ENCODE data around the gene DRAM2. TPM values are rescaled to one million over a fixed set of nuclear protein-coding genes. Genes with fewer than 3 reads are reported as not detected.

The DRAM2 gene
- total and polyA plus RNA-seq, 2 of the 4 experiments (the other 2 are of a cell fraction): 31.4 to 66.3 TPM

DNA sequence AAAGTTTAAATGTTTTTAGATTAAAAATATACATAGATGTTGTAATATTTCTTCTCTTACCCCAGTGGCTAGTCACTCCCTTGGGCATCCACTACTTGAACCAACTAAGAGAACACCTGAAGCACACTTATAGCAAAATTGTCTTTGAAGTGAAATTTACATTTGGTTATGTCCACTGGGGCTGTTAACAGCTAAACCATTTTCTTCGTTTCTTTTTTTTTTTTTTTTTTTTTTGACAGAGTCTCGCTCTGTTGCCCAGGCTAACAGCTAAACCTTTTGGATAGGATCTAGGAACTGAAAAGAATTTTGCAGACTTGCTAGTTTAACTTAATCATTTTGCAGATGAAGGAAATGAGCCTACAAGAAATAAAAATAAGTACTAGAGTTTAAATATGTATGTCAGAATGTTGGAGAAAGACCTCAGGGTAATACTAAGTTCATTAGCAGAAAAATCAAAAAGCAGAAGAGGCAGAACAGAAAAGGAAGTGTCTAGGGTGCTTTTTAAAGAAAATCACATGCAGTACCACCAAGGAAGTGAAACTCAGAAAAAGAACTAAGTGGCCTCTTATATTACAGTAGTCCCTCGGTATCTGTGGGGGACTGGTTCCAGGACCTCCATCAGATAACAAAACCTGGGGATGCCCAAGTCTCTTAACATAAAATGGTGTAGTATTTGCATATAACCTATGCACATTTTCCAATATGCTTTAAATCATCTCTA lies 11.8 kb downstream of the DRAM2 start:
- Histone ChIP-seq H3K4me1 (ENCODE audit: control insufficient read depth, insufficient read depth, low read length) (no peaks in the 10 kb centered on the region), H4K20me1 (ENCODE audit: insufficient read depth, low read length) (no peaks in the 10 kb centered on the region), H2BK5ac (ENCODE audit: low read depth, low read length, poor library complexity, severe bottlenecking) (no peak overlapping the region), H4K8ac (ENCODE audit: low read depth in 2 of 2, low read length in 2 of 2) (no peak overlapping the region), H3K9me1 (ENCODE audit: insufficient read depth, low read length) (no peaks in the 10 kb centered on the region; the same call in 1 of the 2 replicates), H2BK20ac (ENCODE audit: low read depth, low read length) (no peak overlapping the region), H3K4ac (ENCODE audit: low read depth, low read length) (no peak overlapping the region), H3K4me3 (ENCODE audit: insufficient read depth, low read depth, low read length) (no peak overlapping the region), H2AK9ac (replicated peaks; ENCODE audit: low read depth, low read length, poor library complexity) (no peak overlapping the region), H3K9ac (ENCODE audit: low read depth, low read length) (no peak overlapping the region), H4K5ac (ENCODE audit: low read depth, low read length) (no peak overlapping the region), H3K18ac (ENCODE audit: low read depth, low read length) (no peak overlapping the region), H3K4me2 (ENCODE audit: low read depth, low read length) (no peak overlapping the region), H2BK120ac (ENCODE audit: low read depth, low read length) (no peak overlapping the region), H3K36me3 (ENCODE audit: control insufficient read depth, insufficient read depth, low read length) (peaks cover 13% of the 10 kb centered on the region), H3K23ac (ENCODE audit: low read depth, low read length) (no peak overlapping the region), H2AFZ (replicated peaks; ENCODE audit: low read length, poor library complexity) (no peak overlapping the region), H2AK5ac (ENCODE audit: low read depth, low read length) (no peak overlapping the region), H3K9me3 (ENCODE audit: control insufficient read depth, insufficient read depth, low read length) (no peaks in the 10 kb centered on the region), H3K27me3 (ENCODE audit: control insufficient read depth, insufficient read depth, low read length) (no peaks in the 10 kb centered on the region), H3K56ac (ENCODE audit: extremely low read depth, insufficient read depth, low read length) (no peak overlapping the region), H3K14ac (replicated peaks; ENCODE audit: low read depth, low read length) (no peak overlapping the region), H3K27ac (ENCODE audit: insufficient read depth, low read length) (no peak overlapping the region), H4K91ac (ENCODE audit: insufficient read depth, low read depth, low read length) (no peak overlapping the region), H3K79me1 (ENCODE audit: low read depth in 1 of 2, low read length in 2 of 2) (peaks cover 0 to 4% of the 10 kb centered on the region in 2 experiments; a peak in 1 of 4 replicates), H2BK15ac (ENCODE audit: low read depth, low read length) (no peak overlapping the region)
- in situ Hi-C loops (cut with MboI; ENCODE audit: low sequenced_read_pairs) (no loop called here), intact Hi-C loops (cut with micrococcal nuclease) (no loop called here), dilution Hi-C loops (cut with HindIII; ENCODE audit: low sequenced_read_pairs, unreplicated experiment) (no loop called here)
- WGBS, 2 experiments (ENCODE audit: extremely low coverage in 2 of 2, insufficient read length in 1 of 2): no CpG with 5 or more reads among the region's 3 CpGs
- DNase-seq (no peak), ATAC-seq (ENCODE audit: low read depth) (no peak)
- ChIA-PET CTCF (interaction anchor here (0.6 kb wide), 1 partner anchor 23 kb away, joined by 3 read pairs; no protein-coding TSS in a partner anchor), POLR2A (ENCODE audit: unreplicated experiment) (no interaction called here)
- TF ChIP-seq MXI1 (IDR thresholded peaks at IDR 0.05; ENCODE audit: borderline replicate concordance, low read depth, low read length) (no peak), USF2 (IDR thresholded peaks at IDR 0.05; ENCODE audit: low read depth, low read length) (no peak), NFE2L2 (IDR thresholded peaks at IDR 0.05; ENCODE audit: low read depth, low read length) (no peak), MAZ (IDR thresholded peaks at IDR 0.05; ENCODE audit: borderline replicate concordance, low read depth, low read length) (no peak), RFX5 (IDR thresholded peaks at IDR 0.05; ENCODE audit: low read depth, low read length) (no peak), BHLHE40 (IDR thresholded peaks at IDR 0.05; ENCODE audit: low read depth, low read length) (no peak), CEBPB (IDR thresholded peaks at IDR 0.05; ENCODE audit: low read depth, low read length) (no peak)
- TF ChIP-seq, protein P1, sequence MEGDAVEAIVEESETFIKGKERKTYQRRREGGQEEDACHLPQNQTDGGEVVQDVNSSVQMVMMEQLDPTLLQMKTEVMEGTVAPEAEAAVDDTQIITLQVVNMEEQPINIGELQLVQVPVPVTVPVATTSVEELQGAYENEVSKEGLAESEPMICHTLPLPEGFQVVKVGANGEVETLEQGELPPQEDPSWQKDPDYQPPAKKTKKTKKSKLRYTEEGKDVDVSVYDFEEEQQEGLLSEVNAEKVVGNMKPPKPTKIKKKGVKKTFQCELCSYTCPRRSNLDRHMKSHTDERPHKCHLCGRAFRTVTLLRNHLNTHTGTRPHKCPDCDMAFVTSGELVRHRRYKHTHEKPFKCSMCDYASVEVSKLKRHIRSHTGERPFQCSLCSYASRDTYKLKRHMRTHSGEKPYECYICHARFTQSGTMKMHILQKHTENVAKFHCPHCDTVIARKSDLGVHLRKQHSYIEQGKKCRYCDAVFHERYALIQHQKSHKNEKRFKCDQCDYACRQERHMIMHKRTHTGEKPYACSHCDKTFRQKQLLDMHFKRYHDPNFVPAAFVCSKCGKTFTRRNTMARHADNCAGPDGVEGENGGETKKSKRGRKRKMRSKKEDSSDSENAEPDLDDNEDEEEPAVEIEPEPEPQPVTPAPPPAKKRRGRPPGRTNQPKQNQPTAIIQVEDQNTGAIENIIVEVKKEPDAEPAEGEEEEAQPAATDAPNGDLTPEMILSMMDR (conservative IDR thresholded peaks at IDR 0.05; ENCODE audit: low read depth, low read length): no peak
- no TSS peak for BruUV-seq (replicated peaks)
